ENCODE results near the gene ACTR2. TPM values are rescaled to one million over a fixed set of nuclear protein-coding genes. Genes with fewer than 3 reads are reported as not detected.

Gene ACTR2
- total RNA-seq, 1 experiment from 2014 or later: 199 TPM

DNA sequence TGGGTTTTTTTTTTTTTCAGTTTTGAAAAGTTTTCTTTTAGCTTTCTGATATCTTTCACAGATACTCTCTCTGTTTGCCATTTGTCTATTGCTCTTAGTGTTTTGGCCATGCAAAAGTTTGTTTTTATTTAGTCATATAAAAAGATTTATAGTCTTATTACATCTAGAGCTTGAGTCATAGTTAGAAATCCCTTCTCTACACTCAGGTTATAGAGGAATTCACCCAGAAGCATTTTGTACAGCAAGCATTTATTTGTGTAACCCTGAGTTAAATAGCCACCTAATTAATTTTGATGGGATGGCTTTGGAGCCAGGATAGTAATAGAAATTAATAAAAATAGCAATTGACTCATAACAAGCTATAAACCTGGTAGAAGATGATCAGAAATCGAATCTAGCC is 35.6 kb downstream of the ACTR2 start:
- Histone ChIP-seq H3K27me3 (ENCODE audit: insufficient read depth, low read length) (no peaks in the 10 kb centered on the region), H4K20me1 (ENCODE audit: insufficient read depth) (0 out of 2 replicates have a peak, but pooled peaks cover 5% of the 10 kb centered on the region), H3K27ac (ENCODE audit: low read depth, low read length) (no peak overlapping the region), H3K79me2 (ENCODE audit: insufficient read depth, low read length) (peaks cover 21% of the 10 kb centered on the region), H3K9ac (ENCODE audit: low read length) (no peak overlapping the region), H3K4me2 (ENCODE audit: low read length) (no peak overlapping the region), H3K36me3 (ENCODE audit: control insufficient read depth in 1 of 2, insufficient read depth in 2 of 2, low read length in 2 of 2) (peaks cover 6 to 15% of the 10 kb centered on the region in 2 experiments; a peak in 3 of 4 replicates), H3K4me3 (replicated peaks in 1 of 2; ENCODE audit: low read depth in 1 of 2, low read length in 2 of 2) (no peak overlapping the region), H3K9me2 (ENCODE audit: insufficient read depth) (no peaks in the 10 kb centered on the region), H2AFZ (ENCODE audit: low read depth, low read length, poor library complexity, severe bottlenecking) (no peak overlapping the region), H3K4me1 (ENCODE audit: control insufficient read depth in 1 of 2, insufficient read depth in 2 of 2, low read length in 2 of 2) (peaks cover 3% of the 10 kb centered on the region in 2 experiments; a peak in 1 of 4 replicates), H3K9me3 (ENCODE audit: control insufficient read depth in 1 of 2, insufficient read depth in 1 of 2, low read depth in 1 of 2, low read length in 2 of 2) (no peaks in the 10 kb centered on the region)
- ATAC-seq (no peak), DNase-seq (ENCODE audit: low read depth, low spot score) (no peak)
- TF ChIP-seq, protein P1, sequence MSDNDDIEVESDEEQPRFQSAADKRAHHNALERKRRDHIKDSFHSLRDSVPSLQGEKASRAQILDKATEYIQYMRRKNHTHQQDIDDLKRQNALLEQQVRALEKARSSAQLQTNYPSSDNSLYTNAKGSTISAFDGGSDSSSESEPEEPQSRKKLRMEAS (IDR thresholded peaks at IDR 0.05): no peak
- TF ChIP-seq EGR1 (IDR thresholded peaks at IDR 0.05; ENCODE audit: low read depth) (no peak), SRF (IDR thresholded peaks at IDR 0.05; ENCODE audit: low read depth) (no peak), FOSL1 (IDR thresholded peaks at IDR 0.05; ENCODE audit: low read depth) (no peak), POLR2AphosphoS5 (IDR thresholded peaks at IDR 0.05; ENCODE audit: low read depth, low read length) (no peak), TCF7L2 (IDR thresholded peaks at IDR 0.05; ENCODE audit: borderline replicate concordance, extremely low read depth, insufficient read depth, insufficient read length) (no peak), ZNF274 (IDR thresholded peaks at IDR 0.05; ENCODE audit: low read depth, low read length) (no peak)
- TF ChIP-seq, protein P2, sequence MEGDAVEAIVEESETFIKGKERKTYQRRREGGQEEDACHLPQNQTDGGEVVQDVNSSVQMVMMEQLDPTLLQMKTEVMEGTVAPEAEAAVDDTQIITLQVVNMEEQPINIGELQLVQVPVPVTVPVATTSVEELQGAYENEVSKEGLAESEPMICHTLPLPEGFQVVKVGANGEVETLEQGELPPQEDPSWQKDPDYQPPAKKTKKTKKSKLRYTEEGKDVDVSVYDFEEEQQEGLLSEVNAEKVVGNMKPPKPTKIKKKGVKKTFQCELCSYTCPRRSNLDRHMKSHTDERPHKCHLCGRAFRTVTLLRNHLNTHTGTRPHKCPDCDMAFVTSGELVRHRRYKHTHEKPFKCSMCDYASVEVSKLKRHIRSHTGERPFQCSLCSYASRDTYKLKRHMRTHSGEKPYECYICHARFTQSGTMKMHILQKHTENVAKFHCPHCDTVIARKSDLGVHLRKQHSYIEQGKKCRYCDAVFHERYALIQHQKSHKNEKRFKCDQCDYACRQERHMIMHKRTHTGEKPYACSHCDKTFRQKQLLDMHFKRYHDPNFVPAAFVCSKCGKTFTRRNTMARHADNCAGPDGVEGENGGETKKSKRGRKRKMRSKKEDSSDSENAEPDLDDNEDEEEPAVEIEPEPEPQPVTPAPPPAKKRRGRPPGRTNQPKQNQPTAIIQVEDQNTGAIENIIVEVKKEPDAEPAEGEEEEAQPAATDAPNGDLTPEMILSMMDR (IDR thresholded peaks at IDR 0.05 in 2 of 3, conservative IDR thresholded peaks at IDR 0.05 in 1 of 3; ENCODE audit: borderline replicate concordance in 1 of 3, insufficient read depth in 1 of 3, low read depth in 2 of 3, low read length in 2 of 3): no peak
- TF ChIP-seq, protein P3, sequence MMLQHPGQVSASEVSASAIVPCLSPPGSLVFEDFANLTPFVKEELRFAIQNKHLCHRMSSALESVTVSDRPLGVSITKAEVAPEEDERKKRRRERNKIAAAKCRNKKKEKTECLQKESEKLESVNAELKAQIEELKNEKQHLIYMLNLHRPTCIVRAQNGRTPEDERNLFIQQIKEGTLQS (IDR thresholded peaks at IDR 0.05): no peak
- intact Hi-C loops (cut with micrococcal nuclease): no loop called here
- BruUV-seq (replicated peaks): no TSS peak
- POLR2A ChIA-PET: interaction anchor here (1.1 kb wide), 1 partner anchor 12 kb away, joined by 4 read pairs; no protein-coding TSS in a partner anchor
- RAD21 ChIA-PET (ENCODE audit: low non-redundant PET in 1 of 2, low total read pairs in 2 of 2, uncharacterized antibody in 2 of 2, unreplicated experiment in 2 of 2): no interaction called here
- CTCF ChIA-PET: interaction anchor here (1.1 to 1.3 kb wide), 2 partner anchors 8 to 310 kb away, joined by 3 read pairs; no protein-coding TSS in a partner anchor
